ENCODE measurements around the gene FARP1. TPM values are rescaled to one million over a fixed set of nuclear protein-coding genes. Genes with fewer than 3 reads are reported as not detected.
A peak's percentile ranks its signal among the peaks of the same experiment; 100 is the strongest.

Gene FARP1
- total and polyA plus RNA-seq, 2 of the 13 experiments (the other 11 are each of a cell fraction or from before 2014, with no cell fraction given): 70.6 to 126 TPM

DNA sequence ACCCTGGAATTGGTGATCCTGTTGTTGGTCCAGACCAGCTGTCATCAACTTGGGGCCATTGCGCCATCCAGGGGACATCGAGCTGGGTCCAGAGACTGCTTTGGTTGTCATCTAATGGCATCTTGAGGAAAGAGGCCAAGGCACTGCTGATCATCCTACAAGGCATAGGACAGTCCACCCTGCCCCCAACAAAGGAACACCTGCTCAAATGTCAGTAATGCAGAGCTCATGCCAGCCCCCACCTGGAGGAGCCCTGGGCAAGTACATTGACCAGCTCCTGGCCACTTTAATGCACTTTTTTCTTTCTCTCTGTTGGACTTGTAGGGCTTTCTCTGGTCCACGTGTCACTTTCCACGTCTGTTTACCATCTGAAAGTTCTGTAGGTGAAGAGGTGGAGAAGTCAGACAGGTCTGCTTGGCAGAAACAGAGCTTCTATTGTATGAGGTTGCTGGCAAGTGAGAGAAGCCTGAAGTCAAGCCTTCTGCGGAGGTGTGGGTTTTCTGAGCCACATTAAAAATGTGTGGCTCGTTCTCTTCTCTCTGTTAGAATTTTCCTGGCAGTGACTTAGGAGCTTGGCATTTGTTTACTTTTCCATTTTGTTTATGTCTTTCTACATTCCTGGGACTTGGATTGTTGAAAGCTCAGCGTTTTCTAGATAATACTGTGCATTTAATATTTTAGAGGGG is 158.2 kb downstream of the FARP1 start (continued):
- TF ChIP-seq, protein P1, sequence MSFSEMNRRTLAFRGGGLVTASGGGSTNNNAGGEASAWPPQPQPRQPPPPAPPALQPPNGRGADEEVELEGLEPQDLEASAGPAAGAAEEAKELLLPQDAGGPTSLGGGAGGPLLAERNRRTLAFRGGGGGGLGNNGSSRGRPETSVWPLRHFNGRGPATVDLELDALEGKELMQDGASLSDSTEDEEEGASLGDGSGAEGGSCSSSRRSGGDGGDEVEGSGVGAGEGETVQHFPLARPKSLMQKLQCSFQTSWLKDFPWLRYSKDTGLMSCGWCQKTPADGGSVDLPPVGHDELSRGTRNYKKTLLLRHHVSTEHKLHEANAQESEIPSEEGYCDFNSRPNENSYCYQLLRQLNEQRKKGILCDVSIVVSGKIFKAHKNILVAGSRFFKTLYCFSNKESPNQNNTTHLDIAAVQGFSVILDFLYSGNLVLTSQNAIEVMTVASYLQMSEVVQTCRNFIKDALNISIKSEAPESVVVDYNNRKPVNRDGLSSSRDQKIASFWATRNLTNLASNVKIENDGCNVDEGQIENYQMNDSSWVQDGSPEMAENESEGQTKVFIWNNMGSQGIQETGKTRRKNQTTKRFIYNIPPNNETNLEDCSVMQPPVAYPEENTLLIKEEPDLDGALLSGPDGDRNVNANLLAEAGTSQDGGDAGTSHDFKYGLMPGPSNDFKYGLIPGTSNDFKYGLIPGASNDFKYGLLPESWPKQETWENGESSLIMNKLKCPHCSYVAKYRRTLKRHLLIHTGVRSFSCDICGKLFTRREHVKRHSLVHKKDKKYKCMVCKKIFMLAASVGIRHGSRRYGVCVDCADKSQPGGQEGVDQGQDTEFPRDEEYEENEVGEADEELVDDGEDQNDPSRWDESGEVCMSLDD (CRISPR knock-in tag; IDR thresholded peaks at IDR 0.05; ENCODE audit: borderline replicate concordance): no peak
- no peak for TF ChIP-seq ZNF224 (CRISPR knock-in tag; IDR thresholded peaks at IDR 0.05)
- TF ChIP-seq, protein P2, sequence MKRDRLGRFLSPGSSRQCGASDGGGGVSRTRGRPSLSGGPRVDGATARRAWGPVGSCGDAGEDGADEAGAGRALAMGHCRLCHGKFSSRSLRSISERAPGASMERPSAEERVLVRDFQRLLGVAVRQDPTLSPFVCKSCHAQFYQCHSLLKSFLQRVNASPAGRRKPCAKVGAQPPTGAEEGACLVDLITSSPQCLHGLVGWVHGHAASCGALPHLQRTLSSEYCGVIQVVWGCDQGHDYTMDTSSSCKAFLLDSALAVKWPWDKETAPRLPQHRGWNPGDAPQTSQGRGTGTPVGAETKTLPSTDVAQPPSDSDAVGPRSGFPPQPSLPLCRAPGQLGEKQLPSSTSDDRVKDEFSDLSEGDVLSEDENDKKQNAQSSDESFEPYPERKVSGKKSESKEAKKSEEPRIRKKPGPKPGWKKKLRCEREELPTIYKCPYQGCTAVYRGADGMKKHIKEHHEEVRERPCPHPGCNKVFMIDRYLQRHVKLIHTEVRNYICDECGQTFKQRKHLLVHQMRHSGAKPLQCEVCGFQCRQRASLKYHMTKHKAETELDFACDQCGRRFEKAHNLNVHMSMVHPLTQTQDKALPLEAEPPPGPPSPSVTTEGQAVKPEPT (CRISPR knock-in tag; IDR thresholded peaks at IDR 0.05; ENCODE audit: low read depth): no peak
- TF ChIP-seq, protein P3, sequence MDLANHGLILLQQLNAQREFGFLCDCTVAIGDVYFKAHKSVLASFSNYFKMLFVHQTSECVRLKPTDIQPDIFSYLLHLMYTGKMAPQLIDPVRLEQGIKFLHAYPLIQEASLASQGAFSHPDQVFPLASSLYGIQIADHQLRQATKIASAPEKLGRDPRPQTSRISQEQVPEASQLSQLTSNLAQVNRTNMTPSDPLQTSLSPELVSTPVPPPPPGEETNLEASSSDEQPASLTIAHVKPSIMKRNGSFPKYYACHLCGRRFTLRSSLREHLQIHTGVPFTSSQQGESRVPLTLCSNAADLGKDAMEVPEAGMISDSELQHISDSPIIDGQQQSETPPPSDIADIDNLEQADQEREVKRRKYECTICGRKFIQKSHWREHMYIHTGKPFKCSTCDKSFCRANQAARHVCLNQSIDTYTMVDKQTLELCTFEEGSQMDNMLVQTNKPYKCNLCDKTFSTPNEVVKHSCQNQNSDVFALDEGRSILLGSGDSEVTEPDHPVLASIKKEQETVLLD (CRISPR knock-in tag; IDR thresholded peaks at IDR 0.05; ENCODE audit: low read depth): no peak
- no peak for TF ChIP-seq ZBTB46 (CRISPR knock-in tag; IDR thresholded peaks at IDR 0.05; ENCODE audit: borderline replicate concordance)
- TF ChIP-seq RXRA (CRISPR knock-in tag; IDR thresholded peaks at IDR 0.05): peak; percentile 52; the same call in 1 of the 2 replicates
- TF ChIP-seq ZNF780A (CRISPR knock-in tag; IDR thresholded peaks at IDR 0.05): no peak
- TF ChIP-seq ZNF160 (CRISPR knock-in tag; IDR thresholded peaks at IDR 0.05): no peak
- no peak for TF ChIP-seq SMC3 (IDR thresholded peaks at IDR 0.05; ENCODE audit: low read length)
- peak; percentile 82; the same call in 1 of the 2 replicates for TF ChIP-seq NCOA2 (CRISPR knock-in tag; IDR thresholded peaks at IDR 0.05)
- TF ChIP-seq ZHX1 (CRISPR knock-in tag; IDR thresholded peaks at IDR 0.05; ENCODE audit: low read depth): no peak
- no peak for TF ChIP-seq ZNF337 (CRISPR knock-in tag; IDR thresholded peaks at IDR 0.05; ENCODE audit: borderline replicate concordance, low read depth)
- TF ChIP-seq ZFP36 (IDR thresholded peaks at IDR 0.05; ENCODE audit: borderline replicate concordance, low read depth, low read length, partially characterized antibody): no peak
- TF ChIP-seq ELF4 (CRISPR knock-in tag; IDR thresholded peaks at IDR 0.05; ENCODE audit: borderline replicate concordance): no peak
- no peak for TF ChIP-seq KAT8 (CRISPR knock-in tag; IDR thresholded peaks at IDR 0.05)
- no peak for TF ChIP-seq ATM (IDR thresholded peaks at IDR 0.05; ENCODE audit: borderline replicate concordance)
- no peak; the same call in 1 of the 2 replicates for TF ChIP-seq TARDBP (CRISPR knock-in tag; IDR thresholded peaks at IDR 0.05)
- no peak for TF ChIP-seq RFXAP (CRISPR knock-in tag; IDR thresholded peaks at IDR 0.05; ENCODE audit: borderline replicate concordance)
- no peak for TF ChIP-seq KAT7 (CRISPR knock-in tag; IDR thresholded peaks at IDR 0.05; ENCODE audit: borderline replicate concordance)

Measured in HepG2 (cell line).